ENCODE data around the gene GPS2.

GRCh38 chr17:7317161-7317803, 2.1 kb upstream of the GPS2 start:
- no peak for TF ChIP-seq CTCF (conservative IDR thresholded peaks at IDR 0.05; ENCODE audit: low read length)
- no peak for TF ChIP-seq EZH2phosphoT487 (IDR thresholded peaks at IDR 0.05; ENCODE audit: borderline replicate concordance)

Measured in Loucy (cell line).